Ascending aorta (tissue), 2 donors: Measurements from ENCODE around the gene MCUB. TPM values are rescaled to one million over a fixed set of nuclear protein-coding genes. Genes with fewer than 3 reads are reported as not detected.
"Not testable (repeated sequence)": the region's sequence is repeated elsewhere in the genome, so short reads cannot be mapped to it uniquely, and the experiment has no call there.

Experiments
- DNase-seq, 2 donors: peaks; one replicate each; pipeline ENCODE4 v3.0.0-alpha.2; 2019; ENCODE audit warnings: low spot score in 2 of 2
- H3K27ac ChIP-seq, 2 donors: fragments of 200-600 bp; sonication (generic); one replicate each; pipeline ENCODE4 v1.5.1; 2016 to 2017; ENCODE audit warnings: mild to moderate bottlenecking in 1 of 2
- H3K27me3 ChIP-seq: fragments of 200-600 bp; sonication (generic); one replicate; pipeline ENCODE4 v1.5.1; 2017
- H3K36me3 ChIP-seq, 2 donors: fragments of 200-600 bp; sonication (generic); one replicate each; pipeline ENCODE4 v1.5.1; 2016
- H3K4me1 ChIP-seq, 2 donors: fragments of 200-600 bp; sonication (generic); one replicate each; pipeline ENCODE4 v1.5.1; 2016 to 2017; ENCODE audit warnings: mild to moderate bottlenecking in 1 of 2
- H3K4me3 ChIP-seq, 2 donors: fragments of 200-600 bp; sonication (generic); one replicate each; pipeline ENCODE4 v1.5.1; 2016 to 2017; ENCODE audit warnings: mild to moderate bottlenecking in 1 of 2
- H3K9me3 ChIP-seq, 2 donors: fragments of 200-600 bp; sonication (generic); one replicate each; pipeline ENCODE4 v1.5.1; 2016
- CTCF ChIP-seq, 3 experiments: fragments of 200-600 bp in 2 of 3; fragments of 450-650 bp in 1 of 3; sonication (generic) in 2 of 3; IDR thresholded peaks; one replicate each; pipeline ENCODE4 v1.5.1; 2016 to 2019; ENCODE audit warnings: antibody characterized with exemption in 3 of 3, mild to moderate bottlenecking in 1 of 3, moderate library complexity in 1 of 3
- intact Hi-C: fragments of 100-400 bp; cut with DNase I; formaldehyde crosslinking; loops from one replicate; pipeline ENCODE4 v1.15.1; 2023
- total RNA-seq: library from RNA; depleted of rRNA; stranded (reverse); fragments of >200 nt; gene quantifications from one replicate; pipeline ENCODE4 v1.1.0, GENCODE V29; 2016

The MCUB gene
- total RNA-seq, result 430 TPM

GRCh38 chr4:109559983-109560686, at the start of gene MCUB:
Gene MCUB (plus strand): TSS chr4:109560246. CDS start chr4:109560338, 92 bp downstream.
- Histone ChIP-seq H3K4me1 (peaks cover 0 to 3% of the 10 kb centered on the region in 2 donors), H3K27ac (peak within 1 kb of the TSS; percentile 76 to 79), H3K27me3 (no peaks in the 10 kb centered on the region), H3K36me3 (no peaks in the 10 kb centered on the region), H3K9me3 (no peaks in the 10 kb centered on the region), H3K4me3 (peak within 1 kb of the TSS; percentile 66 to 93)
- peak; percentile 52 to 91 for DNase-seq
- intact Hi-C loops, result loop anchor here (5.0 to 10.0 kb wide), 2 partner anchors 128 to 255 kb away; partner anchors contain the start of genes GAR1 and SEC24B
- no peak for TF ChIP-seq CTCF (IDR thresholded peaks at IDR 0.05)

GRCh38 chr4:109510687-109511086, 49.4 kb upstream of the MCUB start:
- intact Hi-C loops, result no loop called here
- H3K36me3 ChIP-seq, result peaks cover 36 to 69% of the 10 kb centered on the region in 2 donors
- TF ChIP-seq CTCF (IDR thresholded peaks at IDR 0.05), result no peak

DNA sequence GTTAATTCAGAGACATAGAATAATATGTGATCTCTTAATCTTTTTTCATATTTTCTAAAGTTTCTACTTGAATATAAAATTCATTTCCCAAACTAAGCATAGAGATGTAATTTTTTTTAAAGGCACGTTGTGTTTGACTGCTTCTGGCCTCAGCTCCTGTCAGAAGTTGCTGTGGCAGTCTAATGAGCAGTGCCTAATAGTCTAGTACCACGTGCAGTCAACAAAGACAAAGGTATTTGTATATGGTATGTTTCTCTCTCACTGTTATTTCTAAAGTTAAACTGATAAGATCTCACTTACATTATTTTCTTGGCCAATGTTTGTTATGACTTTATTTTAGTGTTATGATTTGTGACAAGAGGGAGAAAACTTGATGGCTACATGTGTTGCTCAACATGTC, 48.6 kb upstream of the MCUB start:
- H3K36me3 ChIP-seq, result peaks cover 40 to 76% of the 10 kb centered on the region in 2 donors

More at GRCh38 chr4:109510687-109511086, 49.4 kb upstream of the MCUB start:
- H3K4me1 ChIP-seq, result no peaks in the 10 kb centered on the region
- H3K4me3 ChIP-seq, result no peak overlapping the region
- no peak overlapping the region for H3K27ac ChIP-seq
- H3K9me3 ChIP-seq, result no peaks in the 10 kb centered on the region
- DNase-seq, result no peak
- no peaks in the 10 kb centered on the region for H3K27me3 ChIP-seq

DNA sequence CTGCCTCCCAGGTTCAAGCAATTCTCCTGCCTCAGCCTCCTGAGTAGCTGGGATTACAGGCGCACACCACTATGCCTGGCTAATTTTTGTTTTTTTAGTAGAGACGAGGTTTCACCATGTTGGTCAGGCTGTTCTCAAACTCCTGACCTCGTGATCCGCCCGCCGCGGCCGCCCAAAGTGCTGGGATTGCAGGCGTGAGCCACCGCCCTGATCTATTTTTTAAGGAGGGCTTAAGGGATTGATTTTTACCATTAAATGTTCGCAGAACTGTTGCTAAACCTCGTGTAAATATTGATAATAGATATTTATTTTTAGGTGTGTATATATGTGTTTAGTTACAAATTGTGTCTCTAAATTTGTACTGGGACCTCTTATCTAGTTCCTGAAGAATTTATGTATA, 46.7 kb upstream of the MCUB start:
- H3K36me3 ChIP-seq, result peaks cover 40 to 77% of the 10 kb centered on the region in 2 donors
- H3K4me1 ChIP-seq, H3K9me3 ChIP-seq, intact Hi-C loops, H3K27ac ChIP-seq, H3K4me3 ChIP-seq, H3K27me3 ChIP-seq, DNase-seq: not testable (repeated sequence)

More for the DNA sequence above, 48.6 kb upstream of the MCUB start:
- no peaks in the 10 kb centered on the region for H3K4me1 ChIP-seq
- H3K27me3 ChIP-seq, result no peaks in the 10 kb centered on the region
- DNase-seq, result no peak
- no peak overlapping the region for H3K27ac ChIP-seq
- TF ChIP-seq CTCF (IDR thresholded peaks at IDR 0.05), result no peak
- no peaks in the 10 kb centered on the region for H3K9me3 ChIP-seq
- no peak overlapping the region for H3K4me3 ChIP-seq
- intact Hi-C loops, result no loop called here

DNA sequence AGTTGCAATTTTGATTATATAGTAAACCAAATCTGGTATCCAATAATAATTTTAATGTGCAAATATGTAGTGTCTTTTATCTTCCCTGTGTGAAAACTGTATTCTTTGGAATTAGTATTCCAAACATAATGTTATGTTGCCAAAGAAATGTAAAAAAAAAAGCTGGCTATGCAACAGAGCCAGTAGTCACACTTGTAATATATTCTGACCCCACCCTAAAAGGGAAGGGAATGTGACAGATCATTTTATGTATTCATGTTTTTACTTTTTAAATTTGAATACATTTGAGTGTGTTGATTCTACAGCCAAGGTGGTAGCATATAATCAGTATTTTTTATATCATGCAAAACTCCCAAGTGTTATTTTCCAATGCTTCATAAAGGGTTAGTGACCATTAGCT, 27.9 kb upstream of the MCUB start:
- Histone ChIP-seq H3K9me3 (no peaks in the 10 kb centered on the region), H3K4me1 (no peaks in the 10 kb centered on the region), H3K27me3 (no peaks in the 10 kb centered on the region), H3K27ac (no peak overlapping the region), H3K4me3 (no peak overlapping the region), H3K36me3 (peaks cover 61 to 86% of the 10 kb centered on the region in 2 donors)
- intact Hi-C loops, result no loop called here
- TF ChIP-seq CTCF (IDR thresholded peaks at IDR 0.05), result no peak
- DNase-seq, result no peak

- intact Hi-C loops, result no loop called here
- no peak overlapping the region for H3K27ac ChIP-seq
- no peaks in the 10 kb centered on the region for H3K27me3 ChIP-seq
- no peak overlapping the region for H3K4me3 ChIP-seq
- no peak for TF ChIP-seq CTCF (IDR thresholded peaks at IDR 0.05)
- DNase-seq, result no peak
- no peaks in the 10 kb centered on the region for H3K4me1 ChIP-seq
- H3K36me3 ChIP-seq, result peaks cover 11 to 36% of the 10 kb centered on the region in 2 donors
- no peaks in the 10 kb centered on the region for H3K9me3 ChIP-seq
Observed at GRCh38 chr4:109545401-109545800, 14.6 kb upstream of the MCUB start.
